ENCODE results near the gene MCC.

The MCC gene

GRCh38 chr5:113487781-113488644 lies at the start of gene MCC:
Gene MCC, minus strand, starts transcription at chr5:113488453.
- no peak for TF ChIP-seq CTCF (IDR thresholded peaks at IDR 0.05; ENCODE audit: insufficient read depth, low read length, missing control alignments)
- ChIA-PET POLR2A (interaction anchor here (0.6 to 1.0 kb wide), 2 partner anchors 92 to 492 kb away, joined by 3 to 4 read pairs; no protein-coding TSS in a partner anchor), CTCF (interaction anchor here (0.8 to 2.4 kb wide), 5 partner anchors 13 to 492 kb away, joined by 3 to 11 read pairs (median 4); no protein-coding TSS in a partner anchor)
- peak within 1 kb of the TSS; percentile 86 for H3K4me3 ChIP-seq (ENCODE audit: low read depth, low read length)
- DNase-seq (ENCODE audit: low read depth, low spot score), result peak; percentile 71

- POLR2A ChIA-PET, result no interaction called here
- no peak overlapping the region for H3K4me3 ChIP-seq (ENCODE audit: low read depth, low read length)
- no peak for TF ChIP-seq CTCF (IDR thresholded peaks at IDR 0.05; ENCODE audit: insufficient read depth, low read length, missing control alignments)
- no peak for DNase-seq (ENCODE audit: low read depth, low spot score)
- CTCF ChIA-PET, result no interaction called here
Observed at GRCh38 chr5:113531481-113532159, 43.4 kb upstream of the MCC start.

- DNase-seq (ENCODE audit: low read depth, low spot score), result no peak
- ChIA-PET CTCF (interaction anchor here (1.4 kb wide), 1 partner anchor 17 kb away, joined by 3 read pairs; no protein-coding TSS in a partner anchor), POLR2A (no interaction called here)
- no peak overlapping the region for H3K4me3 ChIP-seq (ENCODE audit: low read depth, low read length)
- TF ChIP-seq CTCF (IDR thresholded peaks at IDR 0.05; ENCODE audit: insufficient read depth, low read length, missing control alignments), result no peak
Observed at GRCh38 chr5:113527746-113528145, 39.5 kb upstream of the MCC start.

DNA sequence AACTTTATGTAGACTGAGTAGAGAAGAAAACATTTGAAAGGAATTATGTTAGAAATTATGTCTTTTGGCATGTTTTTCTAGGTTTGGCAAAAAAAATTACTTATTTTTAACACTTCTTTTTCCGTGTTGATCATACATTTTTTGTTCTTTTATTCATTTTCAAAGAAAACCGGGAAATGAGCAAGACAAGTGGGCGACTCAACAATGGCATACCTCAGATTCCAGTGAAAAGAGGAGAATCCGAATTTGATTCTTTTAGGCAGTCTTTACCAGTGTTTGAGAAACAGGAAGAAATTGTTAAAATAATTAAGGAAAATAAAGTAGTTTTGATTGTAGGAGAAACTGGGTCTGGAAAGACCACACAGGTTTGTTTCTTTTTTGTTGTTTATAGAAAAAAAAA lies 38.2 kb upstream of the MCC start:
- CTCF ChIA-PET, result interaction anchor here (1.3 kb wide), 1 partner anchor 147 kb away, joined by 4 read pairs; no protein-coding TSS in a partner anchor
- no peak for TF ChIP-seq CTCF (IDR thresholded peaks at IDR 0.05; ENCODE audit: insufficient read depth, low read length, missing control alignments)
- H3K4me3 ChIP-seq (ENCODE audit: low read depth, low read length), result no peak overlapping the region
- DNase-seq (ENCODE audit: low read depth, low spot score), result no peak
- POLR2A ChIA-PET, result no interaction called here

- DNase-seq (ENCODE audit: low read depth, low spot score), result no peak
- ChIA-PET CTCF (interaction anchor here (0.9 to 1.3 kb wide), 2 partner anchors 81 to 145 kb away, joined by 4 to 5 read pairs; no protein-coding TSS in a partner anchor), POLR2A (no interaction called here)
- TF ChIP-seq CTCF (IDR thresholded peaks at IDR 0.05; ENCODE audit: insufficient read depth, low read length, missing control alignments), result no peak
- H3K4me3 ChIP-seq (ENCODE audit: low read depth, low read length), result no peak overlapping the region
Observed at GRCh38 chr5:113524927-113525326, 36.7 kb upstream of the MCC start.

DNA sequence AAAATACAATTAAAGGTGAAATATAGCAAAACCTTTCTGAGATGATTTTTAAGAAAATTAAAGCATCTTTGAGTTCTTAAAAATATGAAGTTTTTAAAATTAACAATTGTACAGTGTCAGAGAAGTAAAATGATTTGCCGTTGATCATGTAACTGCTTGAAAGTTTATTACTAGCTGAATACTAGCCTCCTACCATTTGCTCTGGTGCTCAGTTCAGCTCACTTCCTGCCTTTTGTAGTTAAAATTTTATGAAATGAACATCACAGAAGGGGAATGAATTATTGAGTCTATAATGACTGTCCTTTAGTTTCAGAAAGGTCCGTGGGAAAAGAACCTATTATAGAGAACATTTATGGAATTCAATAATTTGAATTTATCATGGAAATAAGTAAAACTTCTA lies 34.9 kb upstream of the MCC start:
- DNase-seq (ENCODE audit: low read depth, low spot score), result no peak
- ChIA-PET POLR2A (no interaction called here), CTCF (interaction anchor here (1.3 kb wide), 1 partner anchor 13 kb away, joined by 3 read pairs; no protein-coding TSS in a partner anchor)
- no peak overlapping the region for H3K4me3 ChIP-seq (ENCODE audit: low read depth, low read length)
- no peak for TF ChIP-seq CTCF (IDR thresholded peaks at IDR 0.05; ENCODE audit: insufficient read depth, low read length, missing control alignments)
